ENCODE results near the gene CKM. TPM values are rescaled to one million over a fixed set of nuclear protein-coding genes. Genes with fewer than 3 reads are reported as not detected.
"Not testable (repeated sequence)": the region's sequence is repeated elsewhere in the genome, so short reads cannot be mapped to it uniquely, and the experiment has no call there.

The CKM gene
- total RNA-seq, 1 donor from 2014 or later: not detected

DNA sequence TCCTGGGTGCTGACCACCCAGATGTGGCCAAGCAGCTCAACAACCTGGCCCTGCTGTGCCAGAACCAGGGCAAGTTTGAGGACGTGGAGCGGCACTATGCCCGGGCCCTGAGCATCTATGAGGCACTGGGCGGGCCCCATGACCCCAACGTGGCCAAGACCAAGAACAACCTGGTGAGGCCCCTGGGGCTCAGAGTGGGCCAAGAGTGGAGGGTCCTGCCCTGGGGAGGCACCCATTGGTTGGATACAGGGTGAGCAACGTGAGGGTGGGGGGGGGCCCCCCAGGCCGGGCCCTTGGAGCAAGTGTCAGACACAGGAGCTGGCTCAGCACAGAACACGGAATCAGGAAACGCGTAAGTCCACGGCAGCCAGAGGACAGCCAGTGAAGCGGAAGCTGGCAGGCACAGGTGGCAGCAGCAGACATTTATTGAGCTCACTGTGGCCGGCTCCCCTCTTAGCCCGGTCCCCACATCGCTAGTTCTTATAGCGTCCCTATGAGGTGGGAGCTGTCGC lies 26.8 kb upstream of the CKM start:
- no peak for DNase-seq (ENCODE audit: low spot score)

DNA sequence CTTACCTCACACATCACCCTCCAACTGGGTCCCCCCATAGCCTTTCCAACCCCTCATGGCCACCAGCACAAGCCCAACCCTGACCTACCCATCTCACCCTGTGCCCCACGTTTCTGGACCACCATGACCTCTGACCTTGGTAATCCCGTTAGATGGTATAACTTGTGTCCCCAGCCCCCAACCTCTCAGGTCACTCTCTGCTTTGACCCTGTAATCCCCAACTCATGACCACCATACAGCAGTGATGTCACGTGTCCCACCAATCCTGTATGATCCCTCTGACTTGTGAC lies 26.4 kb upstream of the CKM start:
- DNase-seq (ENCODE audit: low spot score): no peak

DNA sequence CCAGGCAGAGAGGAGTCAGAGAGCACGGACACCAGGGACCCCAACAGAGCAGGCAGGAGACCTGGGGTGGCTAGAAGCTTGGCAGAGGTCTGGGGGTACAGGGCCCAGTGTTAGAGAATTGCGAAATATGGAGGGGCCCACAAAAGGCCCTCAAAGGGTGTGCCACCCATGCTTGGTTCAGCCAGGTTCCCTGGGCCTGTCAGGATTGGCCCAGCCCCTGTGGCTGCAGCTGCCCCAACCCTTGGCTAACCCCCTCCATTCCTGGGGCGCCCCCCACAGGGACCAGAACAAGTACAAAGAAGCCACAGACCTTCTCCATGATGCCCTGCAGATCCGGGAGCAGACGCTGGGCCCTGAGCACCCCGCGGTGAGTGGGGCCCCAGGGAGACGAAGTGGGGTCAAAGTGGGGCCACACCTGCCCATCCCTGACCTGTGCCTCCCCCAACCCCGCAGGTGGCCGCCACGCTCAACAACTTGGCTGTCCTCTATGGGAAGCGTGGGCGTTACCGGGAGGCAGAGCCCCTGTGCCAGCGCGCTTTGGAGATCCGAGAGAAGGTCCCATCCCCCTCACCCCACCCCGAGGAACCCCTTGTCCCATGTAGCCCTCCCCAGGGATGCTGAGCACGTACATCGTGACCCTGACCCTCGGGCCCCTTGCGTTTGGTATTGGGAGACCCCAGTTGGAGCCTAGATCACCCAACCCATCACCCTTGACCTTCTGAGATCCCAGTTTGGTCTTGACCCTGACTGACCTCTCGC lies 25.9 kb upstream of the CKM start:
- DNase-seq (ENCODE audit: low spot score): no peak

DNA sequence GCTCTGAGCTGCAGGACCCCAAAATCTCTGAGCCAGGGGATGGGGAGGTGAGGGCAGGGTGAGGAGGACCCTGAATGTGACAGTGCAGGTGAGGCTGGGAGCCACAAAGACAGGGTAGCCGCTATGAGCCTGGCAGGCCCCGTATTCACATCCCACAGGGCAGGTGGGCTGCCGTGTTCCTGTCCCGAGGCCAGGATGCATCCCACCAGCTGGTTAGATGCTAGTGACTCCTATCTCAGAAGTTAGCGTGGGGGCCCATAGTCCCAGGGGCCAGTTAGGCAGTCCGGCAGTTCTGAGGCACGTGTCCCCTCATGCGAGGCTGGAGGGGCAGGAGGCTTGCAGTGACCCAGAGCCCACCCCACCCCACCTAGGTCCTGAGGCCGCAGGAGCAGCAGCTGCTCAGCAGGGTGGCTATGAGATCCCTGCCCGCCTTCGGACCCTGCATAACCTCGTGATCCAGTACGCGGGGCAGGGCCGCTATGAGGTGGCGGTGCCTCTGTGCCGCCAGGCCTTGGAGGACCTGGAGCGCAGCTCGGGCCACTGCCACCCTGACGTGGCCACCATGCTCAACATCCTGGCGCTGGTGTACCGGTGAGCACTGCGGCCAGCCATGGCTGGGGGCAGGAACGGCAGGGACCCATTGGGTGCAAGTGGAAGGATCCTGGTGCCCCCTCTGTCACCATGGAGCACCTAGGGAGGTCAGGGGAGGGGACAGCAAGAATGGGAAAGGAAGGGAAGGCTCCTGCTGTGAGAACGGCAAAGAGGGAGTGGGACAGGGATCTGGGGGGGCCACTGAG lies 25.1 kb upstream of the CKM start:
- DNase-seq (ENCODE audit: low spot score): no peak

DNA sequence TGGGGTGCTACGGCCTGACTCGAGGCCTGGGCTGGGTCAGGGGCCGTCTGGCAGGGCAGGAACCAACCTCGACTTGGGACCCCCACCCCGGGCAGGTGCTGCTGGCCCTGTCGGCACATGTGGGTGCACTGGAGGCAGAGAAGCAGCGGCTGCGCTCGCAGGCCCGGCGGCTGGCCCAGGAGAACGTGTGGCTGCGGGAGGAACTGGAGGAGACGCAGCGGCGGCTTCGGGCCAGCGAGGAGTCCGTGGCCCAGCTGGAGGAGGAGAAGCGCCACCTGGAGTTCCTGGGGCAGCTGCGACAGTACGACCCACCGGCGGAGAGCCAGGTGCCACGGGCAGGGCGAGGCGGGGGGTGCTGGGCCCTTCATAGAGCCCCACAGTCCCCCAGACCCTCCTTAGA lies 23.8 kb upstream of the CKM start:
- DNase-seq (ENCODE audit: low spot score): no peak

DNA sequence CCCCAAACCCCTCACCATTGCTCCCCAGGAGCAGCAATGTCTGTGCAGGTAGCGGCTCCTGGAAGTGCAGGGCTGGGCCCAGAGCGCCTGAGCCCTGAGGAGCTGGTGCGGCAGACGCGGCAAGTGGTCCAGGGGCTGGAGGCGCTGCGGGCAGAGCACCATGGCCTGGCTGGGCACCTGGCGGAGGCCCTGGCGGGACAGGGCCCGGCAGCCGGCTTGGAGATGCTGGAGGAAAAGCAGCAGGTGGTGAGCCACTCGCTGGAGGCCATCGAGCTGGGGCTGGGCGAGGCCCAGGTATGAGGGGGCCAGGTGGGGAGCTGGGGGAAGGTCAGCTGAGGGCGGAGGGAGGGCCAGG lies 22.8 kb upstream of the CKM start:
- no peak for DNase-seq (ENCODE audit: low spot score)

DNA sequence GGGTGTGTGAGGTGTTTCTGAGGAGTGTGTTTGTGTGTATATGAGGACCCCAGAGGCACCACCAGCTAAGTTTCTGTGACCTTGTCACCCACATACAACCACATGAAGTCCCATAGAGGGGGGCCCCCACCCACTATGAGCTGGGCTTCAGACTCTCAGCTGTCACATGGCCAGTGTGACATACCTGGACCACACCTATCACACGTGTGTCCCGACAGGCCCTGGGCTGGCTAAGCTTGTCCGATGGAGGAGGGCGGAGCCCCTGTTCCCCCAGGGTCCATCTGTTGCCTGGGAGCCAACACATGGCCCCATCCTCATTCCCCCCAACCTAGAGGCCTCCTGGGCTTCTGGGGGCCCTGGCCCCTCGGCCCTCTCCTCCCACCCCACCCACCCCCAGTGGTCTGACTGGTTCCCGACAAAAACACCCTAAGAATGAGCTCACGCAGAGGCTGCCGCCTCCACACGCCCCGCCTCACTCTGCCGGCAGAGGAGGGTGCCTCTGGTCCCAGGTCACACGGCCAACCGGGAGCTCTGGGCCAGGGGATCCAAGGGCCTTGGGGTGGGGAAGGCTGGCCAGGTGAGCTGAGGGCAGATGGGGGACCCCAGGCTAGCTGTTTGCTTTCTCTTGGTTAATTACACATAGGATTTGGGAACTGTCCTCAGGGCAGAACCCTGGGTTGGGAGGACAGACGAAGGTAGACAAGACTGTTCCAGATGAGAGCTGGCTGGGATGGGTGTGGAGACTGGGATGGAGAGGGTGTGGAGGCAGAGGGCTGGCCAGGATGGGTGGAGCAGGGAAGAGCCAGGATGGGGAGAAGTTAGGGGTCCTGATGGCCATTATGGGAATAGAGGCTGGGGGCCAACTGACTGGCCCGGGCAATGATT lies 22.2 kb upstream of the CKM start:
- no peak for DNase-seq (ENCODE audit: low spot score)

DNA sequence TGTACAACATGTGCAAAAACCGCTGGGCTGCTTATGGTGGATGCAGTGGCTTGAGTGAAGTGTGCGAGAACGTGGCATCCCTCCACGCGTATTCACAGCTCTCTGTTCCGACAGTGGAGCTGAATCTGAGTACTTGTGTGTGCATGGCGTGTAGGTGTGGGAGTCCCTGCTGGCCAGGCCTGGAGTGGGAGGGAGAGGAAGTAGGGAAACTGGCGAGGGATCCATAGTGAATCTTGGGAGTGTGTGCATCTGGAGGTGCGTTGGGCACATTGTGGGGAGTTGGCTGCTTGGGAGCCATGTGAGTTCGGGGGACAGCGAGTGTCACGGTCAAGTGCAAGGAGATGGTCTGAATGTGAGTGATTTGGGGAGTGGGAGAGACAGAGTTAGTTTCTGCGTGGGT lies 20.2 kb upstream of the CKM start:
- DNase-seq (ENCODE audit: low spot score): no peak

DNA sequence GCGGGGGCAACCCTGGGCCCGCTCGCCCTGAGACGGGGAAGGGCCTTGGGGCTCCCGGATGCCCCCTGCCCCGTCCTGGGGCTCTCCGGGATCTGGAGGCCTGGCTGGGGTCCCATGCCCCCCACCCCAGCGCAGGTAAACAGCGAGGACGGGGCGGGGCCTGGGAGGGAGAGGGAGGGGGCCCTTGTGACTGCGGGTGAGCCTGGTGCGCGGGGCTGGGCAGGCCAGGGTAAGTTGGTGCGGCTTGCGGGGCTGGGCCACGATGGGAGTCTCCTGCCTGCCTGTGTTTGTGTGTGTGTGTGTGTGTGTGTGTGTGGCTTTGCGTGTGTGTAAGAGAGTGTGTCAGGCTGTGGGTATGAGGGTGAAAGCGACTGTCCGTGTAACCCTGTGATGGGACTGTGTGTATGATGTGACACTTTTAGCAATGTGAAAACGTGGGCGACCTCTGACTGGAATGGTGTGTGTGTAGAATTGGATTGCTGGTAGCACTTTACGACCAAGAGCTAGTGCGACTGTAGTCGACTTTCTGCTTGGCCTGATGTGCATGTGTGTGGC lies 18.3 kb upstream of the CKM start:
- DNase-seq (ENCODE audit: low spot score): no peak

DNA sequence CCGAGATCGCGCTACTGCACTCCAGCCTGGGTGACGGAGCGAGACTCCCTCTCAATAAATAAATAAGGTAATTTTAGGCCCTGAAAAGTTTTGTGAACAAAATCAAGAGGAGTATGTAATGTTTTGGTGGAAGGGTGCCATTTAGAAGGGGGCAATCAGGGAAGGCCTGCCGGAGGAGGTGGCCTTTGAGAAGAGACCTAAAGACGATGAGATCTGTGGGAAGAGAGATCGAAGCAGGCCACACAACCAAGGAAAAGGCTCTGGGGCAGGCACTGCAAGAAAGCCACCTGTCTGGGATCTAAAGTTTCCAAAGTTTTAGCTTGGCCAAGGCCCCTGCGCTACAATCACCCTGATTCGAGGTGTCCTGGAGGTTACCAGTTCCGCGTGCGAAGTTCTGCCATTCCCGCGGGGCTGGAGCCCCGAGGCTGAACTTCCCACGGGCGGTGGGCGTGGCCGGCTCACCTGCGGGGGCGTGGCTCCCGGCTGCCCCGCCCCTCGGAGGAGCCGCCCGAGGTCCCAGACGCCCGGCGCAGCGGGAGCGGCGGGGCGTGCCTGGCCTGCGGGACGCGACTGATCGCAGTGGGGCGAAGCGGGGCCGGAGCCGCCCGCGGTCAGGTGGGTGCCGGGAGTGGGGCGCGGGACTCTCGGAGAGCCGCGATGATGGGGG lies 17.7 kb upstream of the CKM start, which contains the start of gene KLC3:
TSS of gene KLC3 (plus strand) at position 519 of the 667 bp plus-strand sequence. CDS start 4,792 bp downstream, outside the sequence.
- no peak for DNase-seq (ENCODE audit: low spot score)

DNA sequence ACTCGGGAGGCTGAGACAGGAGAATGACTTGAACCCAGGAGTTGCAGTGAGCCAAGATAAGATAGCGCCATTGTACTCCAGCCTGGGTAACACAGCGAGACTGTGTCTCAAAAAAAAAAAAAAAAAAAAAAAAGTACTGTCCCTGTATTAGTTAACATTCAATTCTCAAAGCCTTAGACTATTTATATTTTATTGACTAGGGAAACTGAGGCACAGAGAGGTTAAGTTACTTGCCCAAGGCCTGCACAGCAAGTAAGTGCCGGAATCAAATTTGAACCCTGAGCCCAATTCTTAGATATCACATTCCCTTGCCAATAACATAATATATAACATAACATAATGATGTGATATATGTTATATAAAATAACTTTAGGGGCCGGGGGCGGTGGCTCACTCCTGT lies 17.0 kb upstream of the CKM start:
- no peak for DNase-seq (ENCODE audit: low spot score)

DNA sequence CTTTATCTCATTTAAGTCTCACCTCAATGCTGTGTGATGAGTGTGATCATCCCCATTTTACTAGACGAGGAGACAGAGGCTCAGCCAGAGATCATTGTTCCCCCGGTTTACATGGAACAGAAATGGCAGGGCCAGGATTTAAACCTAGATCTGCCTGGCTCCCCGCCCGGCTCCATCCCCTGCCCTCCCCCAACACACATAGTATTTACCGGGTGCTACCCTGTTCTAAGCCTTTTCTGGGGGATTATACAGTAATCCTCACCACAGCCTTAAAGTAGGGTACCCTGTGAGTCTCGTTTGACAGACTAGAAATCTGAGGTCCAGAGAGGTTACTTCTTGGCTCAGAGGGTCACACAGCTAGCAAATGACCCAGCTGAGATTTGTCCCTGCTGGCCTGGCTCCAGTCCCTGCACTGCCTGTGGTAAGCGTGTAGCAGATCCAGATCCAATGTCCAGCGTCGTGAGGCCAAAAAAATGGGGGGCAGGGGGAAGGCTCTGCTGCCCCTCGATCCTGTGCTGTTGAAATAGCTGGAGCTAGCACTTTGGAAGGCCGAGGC lies 14.1 kb upstream of the CKM start:
- no peak for DNase-seq (ENCODE audit: low spot score)

DNA sequence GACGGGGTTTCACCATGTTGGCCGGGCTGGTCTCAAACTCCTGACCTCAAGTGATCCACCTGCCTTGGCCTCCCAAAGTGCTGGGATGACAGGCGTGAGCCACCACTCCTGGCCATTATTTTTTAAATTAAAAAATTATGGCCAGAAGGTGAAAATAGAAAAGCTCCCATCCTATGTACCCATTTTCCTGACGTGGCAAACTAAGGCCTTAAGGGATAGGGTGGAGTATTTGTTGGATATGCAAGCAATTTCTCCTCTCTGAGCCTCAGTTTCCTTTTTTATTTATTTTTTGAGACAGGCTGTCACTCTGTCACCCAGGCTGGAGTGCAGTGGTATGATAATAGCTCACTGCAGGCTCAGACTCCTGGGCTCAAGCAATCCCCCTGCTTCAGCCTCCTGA lies 12.2 kb upstream of the CKM start:
- DNase-seq (ENCODE audit: low spot score): not testable (repeated sequence)

DNA sequence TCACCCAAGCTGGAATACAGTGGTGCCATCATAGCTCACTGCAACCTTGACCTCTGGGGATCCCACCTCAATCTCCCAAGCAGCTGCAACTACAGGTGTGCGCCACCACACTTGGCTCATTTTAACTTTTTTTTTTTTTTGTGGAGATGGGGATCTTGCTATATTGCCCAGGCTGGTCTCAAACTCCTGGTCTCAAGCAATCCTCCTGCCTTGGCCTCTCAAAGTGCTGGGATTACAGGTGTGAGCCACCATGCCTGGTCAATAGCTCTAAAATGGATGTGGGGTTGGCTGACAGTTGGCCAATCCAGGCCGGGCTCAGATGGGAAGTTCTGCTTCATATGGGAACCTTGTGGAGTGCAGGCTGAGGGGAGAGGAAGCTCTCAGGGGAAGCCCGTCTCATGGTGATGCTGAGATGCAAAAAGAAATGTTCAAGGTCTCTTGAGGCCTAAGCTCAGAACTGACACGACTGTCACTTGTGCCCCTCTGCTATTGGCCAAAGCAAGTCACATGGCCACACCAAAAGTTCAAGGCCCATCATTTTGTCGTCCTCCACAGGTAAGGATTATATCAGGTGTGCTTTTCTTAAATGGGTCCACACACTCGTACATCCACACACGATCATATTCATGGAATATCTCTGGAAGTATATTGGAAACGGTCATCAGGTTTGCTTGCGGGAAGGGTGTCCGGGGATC lies 11.1 kb upstream of the CKM start:
- DNase-seq (ENCODE audit: low spot score): no peak

DNA sequence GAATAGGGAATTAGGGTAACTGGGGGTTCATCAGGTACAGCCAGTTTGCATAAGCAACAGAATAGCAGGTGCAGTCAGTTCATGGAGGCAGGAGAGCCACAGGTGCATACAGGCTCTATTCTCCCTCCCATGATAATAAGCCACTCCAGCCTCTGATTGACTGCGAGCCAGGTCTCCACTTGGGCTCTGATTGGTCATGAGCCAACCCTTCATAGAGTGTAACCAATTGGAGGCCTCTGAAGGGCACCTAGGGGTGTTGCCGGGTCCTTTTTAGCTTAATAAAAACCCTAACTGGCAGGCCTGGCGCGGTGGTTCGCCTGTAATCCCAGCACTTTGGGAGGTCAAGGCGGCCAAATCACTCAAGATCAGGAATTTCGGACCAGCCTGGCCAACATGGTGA lies 8.7 kb upstream of the CKM start:
- DNase-seq (ENCODE audit: low spot score): no peak

DNA sequence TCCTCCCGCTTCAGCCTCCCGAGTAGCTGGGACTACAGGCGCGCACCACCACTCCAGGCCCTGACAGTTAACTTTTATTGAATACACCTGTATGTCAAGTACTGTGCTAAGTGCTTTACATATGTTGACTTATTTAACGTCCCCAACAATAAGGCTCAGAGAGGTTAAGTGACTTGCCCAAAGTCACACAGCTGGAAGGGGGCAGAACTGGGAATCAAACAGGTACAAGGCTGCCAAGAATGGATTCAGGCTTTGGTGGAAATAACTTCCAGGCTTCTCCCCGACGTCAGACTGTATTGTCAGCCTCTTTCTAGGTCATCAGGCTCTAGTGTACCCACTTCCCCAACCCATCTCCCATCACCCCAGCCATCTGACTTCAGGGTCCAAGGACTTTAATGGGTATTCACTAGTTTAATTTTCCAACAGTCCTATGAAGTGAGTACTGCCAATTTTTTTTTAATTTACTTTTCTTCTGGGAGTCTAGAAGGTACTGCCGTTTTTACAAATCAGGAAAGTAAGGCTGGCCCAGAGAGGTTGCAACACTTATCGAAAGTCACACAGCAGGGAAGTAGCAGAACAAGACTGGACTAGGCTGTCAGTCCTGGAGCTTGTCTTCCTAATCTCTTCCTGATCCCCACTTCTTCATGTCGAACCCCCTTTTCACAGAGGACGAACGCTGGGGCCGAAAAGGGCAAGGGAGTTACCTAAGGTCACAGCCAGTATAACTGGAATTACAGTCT lies 4.9 kb upstream of the CKM start:
- DNase-seq (ENCODE audit: low spot score): no peak

DNA sequence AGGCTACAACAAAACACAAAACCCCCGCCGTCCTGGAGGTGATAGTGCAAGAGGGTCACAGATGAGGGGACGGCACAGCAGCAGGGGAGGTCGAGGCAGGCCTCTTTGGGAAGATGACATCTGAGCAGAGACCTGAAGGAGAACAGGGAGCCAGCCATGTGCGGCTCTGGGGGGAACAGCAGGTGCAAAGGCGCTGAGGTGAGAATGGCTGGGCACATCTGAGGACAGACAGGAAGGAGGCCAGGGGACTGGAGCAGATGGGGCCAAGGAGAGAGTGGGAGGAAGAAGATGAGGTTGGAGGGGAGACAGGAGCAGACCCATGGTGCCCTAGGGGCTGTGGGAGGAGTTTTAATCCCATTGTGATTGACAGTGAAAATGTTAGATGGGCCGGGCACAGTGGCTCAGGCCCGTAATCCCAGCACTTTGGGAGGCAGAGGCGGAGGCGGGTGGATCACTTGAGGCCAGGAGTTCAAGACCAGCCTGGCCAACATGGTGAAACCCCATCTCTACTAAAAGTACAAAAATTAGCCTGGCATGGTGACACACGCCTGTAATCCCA lies 1.8 kb upstream of the CKM start:
- DNase-seq (ENCODE audit: low spot score): no peak

DNA sequence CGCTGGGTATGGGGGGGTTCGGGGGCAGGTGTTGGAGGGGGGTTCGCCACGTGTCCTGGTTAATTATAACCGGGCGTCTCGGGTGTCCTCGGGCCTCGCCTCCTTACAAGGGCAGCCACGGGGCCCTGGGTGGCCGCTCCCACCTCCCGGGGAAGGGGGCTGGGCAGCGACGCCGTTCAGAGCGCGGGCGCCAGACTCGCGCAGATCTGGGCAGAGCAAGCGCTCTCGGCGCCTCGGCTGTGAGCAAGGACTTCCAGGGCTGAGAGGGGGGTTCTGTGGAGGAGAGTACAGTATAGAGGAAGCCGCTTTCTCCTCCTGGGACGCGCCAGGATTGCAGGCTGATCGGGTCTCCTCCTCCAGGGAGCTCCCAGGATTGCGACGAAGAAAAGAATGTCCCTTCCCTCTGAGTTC lies 1.0 kb upstream of the CKM start:
- DNase-seq (ENCODE audit: low spot score): no peak

DNA sequence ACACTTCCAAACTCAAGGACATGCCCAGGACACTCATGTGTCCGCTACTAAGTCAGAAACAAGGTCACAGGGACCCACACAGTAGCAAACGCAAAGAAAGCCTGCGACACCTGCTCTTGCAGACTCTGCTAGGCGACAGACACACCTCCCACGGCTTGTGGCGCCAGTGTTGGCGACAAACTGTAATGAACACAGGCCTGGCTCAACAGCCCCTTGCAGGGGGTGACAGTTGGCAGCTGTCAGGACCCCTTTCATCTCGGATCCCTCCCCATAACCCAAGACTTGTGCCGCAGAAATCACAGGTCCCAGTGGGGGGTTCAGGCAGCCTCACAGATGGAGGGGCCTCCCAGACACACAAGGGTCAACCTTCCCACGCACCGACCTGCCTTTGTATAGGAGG lies 364 bp downstream of the CKM start:
- DNase-seq (ENCODE audit: low spot score): no peak

All from mesenteric fat pad (tissue), 1 donor.